Mesodermal cell (in vitro differentiated cells): ENCODE measurements around the gene TYW1B.
"Not testable (repeated sequence)": the region's sequence is repeated elsewhere in the genome, so short reads cannot be mapped to it uniquely, and the experiment has no call there.

ENCODE experiments used
- H3K27ac ChIP-seq: 2 replicates; pipeline ENCODE4 v1.7.0; 2013; ENCODE audit warnings: mild to moderate bottlenecking, low read depth, low read length, moderate library complexity; ENCODE audit not compliant: severe bottlenecking
- H3K36me3 ChIP-seq: 2 replicates; pipeline ENCODE4 v1.7.1; 2013; ENCODE audit warnings: mild to moderate bottlenecking, low read length, moderate library complexity; ENCODE audit not compliant: control insufficient read depth, insufficient read depth
- H3K4me1 ChIP-seq: one replicate; pipeline ENCODE4 v1.7.1; 2013; ENCODE audit warnings: mild to moderate bottlenecking, low read length; ENCODE audit not compliant: insufficient read depth, control insufficient read depth, poor library complexity, severe bottlenecking
- H3K4me3 ChIP-seq: 2 replicates; pipeline ENCODE4 v1.7.0; 2013; ENCODE audit warnings: low read length, control low read depth, mild to moderate bottlenecking; ENCODE audit not compliant: insufficient read depth, poor library complexity, severe bottlenecking; ENCODE audit errors: extremely low read depth
- H3K9me3 ChIP-seq: 2 replicates; pipeline ENCODE4 v1.7.1; 2013; ENCODE audit warnings: mild to moderate bottlenecking, low read length, moderate library complexity; ENCODE audit not compliant: control insufficient read depth
- WGBS, 2 experiments: methylation state at CpG; one replicate each; pipeline ENCODE4 v1.1.5; 2013; ENCODE audit warnings: missing lambda C conversion rate in 2 of 2; ENCODE audit not compliant: insufficient coverage in 2 of 2; 5-methylcytosine and 5-hydroxymethylcytosine counted together

Gene TYW1B

DNA sequence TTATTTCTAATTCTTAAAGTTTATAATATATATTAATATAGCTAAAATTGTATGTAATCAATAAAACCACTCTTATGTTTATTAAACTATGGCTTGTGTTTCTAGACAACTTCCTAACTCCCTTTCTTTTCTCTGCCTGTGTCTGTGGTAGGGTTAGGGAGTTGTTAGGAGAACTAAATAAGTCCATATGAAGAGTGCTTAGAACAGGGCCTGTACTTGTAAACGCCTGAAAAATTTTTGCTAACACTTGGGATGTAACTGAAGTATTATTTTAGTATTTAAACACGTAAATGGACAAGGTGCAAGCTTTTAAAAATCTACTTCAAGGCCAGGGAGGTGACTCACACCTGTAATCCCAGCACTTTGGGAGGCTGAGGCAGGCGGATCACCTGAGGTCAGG, 9.3 kb upstream of the TYW1B start:
- H3K27ac ChIP-seq, H3K4me1 ChIP-seq, H3K4me3 ChIP-seq, H3K9me3 ChIP-seq: not testable (repeated sequence)
- WGBS, 2 experiments: 93 to 94% methylated on average over 3 of the region's 3 CpGs
- peaks cover 44% of the 10 kb centered on the region for H3K36me3 ChIP-seq

GRCh38 chr7:72830567-72830966, 2.6 kb upstream of the TYW1B start:
- peak overlapping the region; percentile 65 for H3K4me3 ChIP-seq
- H3K36me3 ChIP-seq: peaks cover 31% of the 10 kb centered on the region
- no CpG with 5 or more reads among the region's 5 CpGs for WGBS, 2 experiments
- H3K9me3 ChIP-seq, H3K4me1 ChIP-seq: not testable (repeated sequence)
- peak overlapping the region; percentile 95 for H3K27ac ChIP-seq

- 0 to 1% methylated on average over 23 to 27 of the region's 29 CpGs for WGBS, 2 experiments
- Histone ChIP-seq H3K36me3 (peaks cover 31% of the 10 kb centered on the region), H3K27ac (peak overlapping the region; percentile 95), H3K4me3 (peak overlapping the region; percentile 65)
- H3K4me1 ChIP-seq, H3K9me3 ChIP-seq: not testable (repeated sequence)
Measured at GRCh38 chr7:72829687-72830354, 1.8 kb upstream of the TYW1B start.

DNA sequence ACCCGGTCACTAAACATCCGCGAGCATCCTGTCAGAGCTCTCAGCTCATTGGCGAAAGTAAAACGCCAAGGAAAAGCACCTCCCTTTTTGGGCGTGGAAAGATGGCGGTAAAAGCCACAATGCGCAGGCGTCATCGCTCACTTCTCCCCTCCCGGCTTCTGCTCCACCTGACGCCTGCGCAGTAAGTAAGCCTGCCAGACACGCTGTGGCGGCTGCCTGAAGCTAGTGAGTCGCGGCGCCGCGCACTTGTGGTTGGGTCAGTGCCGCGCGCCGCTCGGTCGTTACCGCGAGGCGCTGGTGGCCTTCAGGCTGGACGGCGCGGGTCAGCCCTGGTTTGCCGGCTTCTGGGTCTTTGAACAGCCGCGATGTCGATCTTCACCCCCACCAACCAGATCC, 1.3 kb upstream of the TYW1B start:
- peak overlapping the region; percentile 95 for H3K27ac ChIP-seq
- 0% methylated on average over 23 to 34 of the region's 36 CpGs for WGBS, 2 experiments
- H3K4me3 ChIP-seq: peak overlapping the region; percentile 65
- not testable (repeated sequence) for H3K9me3 ChIP-seq, H3K4me1 ChIP-seq
- peaks cover 31% of the 10 kb centered on the region for H3K36me3 ChIP-seq

- not testable (repeated sequence) for H3K9me3 ChIP-seq
- WGBS, 2 experiments: 57% methylated on average over 2 of the region's 11 CpGs; no CpG with 5 or more reads in 1 of the 2 experiments
Measured at GRCh38 chr7:72823765-72824732, 4.0 kb downstream of the TYW1B start.

GRCh38 chr7:72822497-72822896, 5.5 kb downstream of the TYW1B start:
- H3K4me3 ChIP-seq, H3K27ac ChIP-seq, H3K4me1 ChIP-seq, H3K9me3 ChIP-seq: not testable (repeated sequence)
- peaks cover 12% of the 10 kb centered on the region for H3K36me3 ChIP-seq
- 92 to 100% methylated on average over 1 to 2 of the region's 3 CpGs for WGBS, 2 experiments

More at GRCh38 chr7:72823765-72824732, 4.0 kb downstream of the TYW1B start:
- H3K4me1 ChIP-seq, H3K27ac ChIP-seq, H3K4me3 ChIP-seq, H3K36me3 ChIP-seq: not testable (repeated sequence)

GRCh38 chr7:72818663-72819361, 9.2 kb downstream of the TYW1B start:
- H3K4me3 ChIP-seq, H3K27ac ChIP-seq, H3K9me3 ChIP-seq, H3K4me1 ChIP-seq: not testable (repeated sequence)
- H3K36me3 ChIP-seq: peaks cover 15% of the 10 kb centered on the region
- 87 to 91% methylated on average over 6 to 7 of the region's 10 CpGs for WGBS, 2 experiments

DNA sequence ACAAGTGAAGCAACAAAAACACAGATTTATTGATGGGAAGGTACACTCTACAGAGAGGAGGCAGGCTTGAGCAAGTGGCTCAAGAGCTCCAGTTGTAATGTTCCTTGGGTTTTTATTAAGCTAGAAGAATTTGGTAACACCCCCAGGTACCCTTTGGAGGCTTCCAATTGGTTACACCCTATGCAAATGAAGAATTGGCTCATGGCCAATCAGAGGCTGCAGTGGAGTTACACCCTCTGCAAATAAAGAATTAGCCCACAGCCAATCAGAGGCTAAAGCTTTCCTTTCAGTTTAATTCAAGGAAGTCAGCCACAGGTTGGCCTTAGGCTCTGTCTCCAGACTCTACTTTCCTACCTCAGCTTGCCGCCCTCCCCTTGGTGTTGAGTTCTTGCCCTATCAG, 10.3 kb downstream of the TYW1B start:
- 80 to 100% methylated on average over 1 of the region's 1 CpG for WGBS, 2 experiments
- H3K9me3 ChIP-seq, H3K27ac ChIP-seq, H3K4me1 ChIP-seq, H3K4me3 ChIP-seq: not testable (repeated sequence)
- H3K36me3 ChIP-seq: peaks cover 20% of the 10 kb centered on the region

- H3K4me1 ChIP-seq, H3K27ac ChIP-seq, H3K9me3 ChIP-seq, H3K4me3 ChIP-seq: not testable (repeated sequence)
- peaks cover 20% of the 10 kb centered on the region for H3K36me3 ChIP-seq
- 60 to 82% methylated on average over 1 to 6 of the region's 9 CpGs for WGBS, 2 experiments
Measured at GRCh38 chr7:72816370-72817157, 11.4 kb downstream of the TYW1B start.

GRCh38 chr7:72810437-72810836, 17.6 kb downstream of the TYW1B start:
- not testable (repeated sequence) for H3K4me1 ChIP-seq, H3K27ac ChIP-seq, H3K9me3 ChIP-seq, H3K4me3 ChIP-seq
- peaks cover 15% of the 10 kb centered on the region for H3K36me3 ChIP-seq
- WGBS, 2 experiments: 78 to 100% methylated on average over 2 to 3 of the region's 7 CpGs
